CD4-positive, alpha-beta T cell treated with Interleukin-17A for 1 hour (primary cell): ENCODE data around the gene TRO.

Experiments
- DNase-seq: peaks from one replicate; pipeline ENCODE4 v3.0.0-alpha.2; 2020

The TRO gene

DNA sequence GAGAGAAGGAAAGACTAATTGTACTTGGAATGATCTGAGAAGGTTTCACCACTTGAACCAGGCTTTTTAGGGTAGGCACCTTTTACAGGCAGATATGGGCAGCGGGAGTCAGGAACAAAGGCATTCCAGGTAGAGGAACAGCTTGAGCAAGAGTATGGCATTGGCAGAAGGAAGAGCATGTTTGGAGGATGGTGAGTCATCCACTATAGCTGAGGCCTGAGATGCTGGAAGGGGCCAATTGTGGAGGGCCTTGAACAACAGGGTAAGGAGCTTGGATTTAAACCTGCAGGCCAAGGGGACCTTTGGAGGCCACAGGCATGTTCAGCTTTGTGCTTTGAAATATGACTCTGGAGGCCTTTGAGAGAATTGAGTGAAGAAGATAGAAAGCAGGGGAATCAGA is 41.1 kb downstream of the TRO start:
- DNase-seq = no peak

DNA sequence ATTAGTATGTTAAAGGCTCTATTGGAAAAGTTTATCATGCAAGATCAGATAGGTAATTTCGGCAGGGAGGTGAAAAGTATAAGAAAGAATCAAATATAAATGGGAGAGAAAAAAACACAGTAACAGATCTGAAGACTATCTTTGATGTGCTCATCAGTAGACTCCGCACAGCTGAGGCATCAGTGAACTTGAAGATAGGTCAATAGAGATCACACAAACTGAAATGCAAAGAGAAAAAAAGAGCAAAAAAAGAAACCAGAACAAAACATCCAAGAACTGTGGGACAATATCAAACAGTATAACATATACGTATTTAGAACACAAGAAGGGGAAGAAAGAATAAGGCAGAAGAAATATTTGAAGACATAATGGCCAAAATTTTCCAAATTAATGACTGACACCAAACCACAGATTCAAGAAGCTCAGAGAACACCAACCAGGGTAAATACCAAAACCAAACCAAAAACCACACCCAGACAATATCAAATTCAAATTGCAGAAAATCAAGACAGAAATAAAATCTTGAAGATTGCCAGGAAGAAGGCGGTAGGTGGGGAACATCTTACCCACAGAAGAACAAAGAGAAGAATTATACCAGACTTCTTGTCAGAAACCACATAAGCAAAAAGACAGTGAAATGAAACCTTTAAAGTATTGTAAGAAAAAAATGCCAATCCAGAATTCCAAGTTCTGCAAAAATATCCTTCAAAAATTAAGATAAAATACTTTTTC is 44.3 kb downstream of the TRO start:
- DNase-seq = no peak

DNA sequence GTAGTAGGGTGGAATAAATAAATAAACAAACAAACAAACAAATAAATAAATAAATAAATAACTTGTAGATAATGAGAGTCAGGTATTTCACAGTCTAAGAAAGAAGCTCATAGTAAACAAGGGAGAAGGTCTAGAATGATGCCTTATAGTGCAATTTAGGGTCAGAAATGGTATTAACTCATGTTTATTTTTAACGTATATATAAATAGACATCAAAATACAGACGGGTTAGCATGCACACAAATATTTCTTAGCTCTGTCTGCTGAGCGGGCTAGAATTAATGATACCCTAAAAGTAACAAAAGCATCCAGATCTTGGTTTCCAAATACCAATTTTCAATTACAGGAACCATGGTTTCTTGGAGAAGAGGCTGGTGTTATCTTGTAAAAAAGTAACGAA is 56.8 kb downstream of the TRO start:
- no peak for DNase-seq

DNA sequence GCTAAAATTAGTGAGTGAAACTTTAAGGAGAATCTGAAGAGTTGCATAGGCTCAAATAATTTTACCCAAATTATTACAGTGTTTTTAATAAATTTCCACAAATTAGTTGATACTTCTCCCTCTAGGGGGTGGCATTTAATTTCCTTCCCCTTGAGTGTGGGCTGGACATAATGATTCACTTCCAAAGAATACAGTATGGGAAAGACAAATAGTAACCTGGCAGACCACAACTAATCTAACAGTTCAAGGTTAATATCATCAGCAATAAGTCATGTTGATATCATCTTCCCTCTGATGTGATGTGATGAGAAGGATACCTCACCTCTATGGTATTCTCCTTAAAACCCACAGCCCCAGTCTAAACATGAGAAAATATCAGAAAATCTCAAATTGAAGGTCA is 57.8 kb downstream of the TRO start:
- no peak for DNase-seq

DNA sequence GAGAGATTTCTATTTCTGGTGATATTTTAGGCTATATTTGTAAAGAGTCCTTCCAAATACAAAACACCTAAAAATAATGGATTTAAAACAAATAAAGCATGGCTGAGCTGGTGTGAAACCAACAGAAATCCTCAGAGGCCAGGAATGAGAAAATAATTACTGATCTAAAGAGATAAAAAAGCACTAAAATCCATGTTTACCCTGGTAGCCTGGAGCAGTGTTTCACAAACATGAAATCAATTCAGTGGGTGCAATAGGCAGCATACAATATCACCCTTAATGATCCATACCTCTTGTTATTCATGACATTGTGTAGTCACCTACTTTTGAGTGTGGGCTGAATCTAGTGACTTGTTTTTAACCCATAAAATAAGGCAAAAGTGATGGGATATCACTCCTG is 58.8 kb downstream of the TRO start:
- no peak for DNase-seq

DNA sequence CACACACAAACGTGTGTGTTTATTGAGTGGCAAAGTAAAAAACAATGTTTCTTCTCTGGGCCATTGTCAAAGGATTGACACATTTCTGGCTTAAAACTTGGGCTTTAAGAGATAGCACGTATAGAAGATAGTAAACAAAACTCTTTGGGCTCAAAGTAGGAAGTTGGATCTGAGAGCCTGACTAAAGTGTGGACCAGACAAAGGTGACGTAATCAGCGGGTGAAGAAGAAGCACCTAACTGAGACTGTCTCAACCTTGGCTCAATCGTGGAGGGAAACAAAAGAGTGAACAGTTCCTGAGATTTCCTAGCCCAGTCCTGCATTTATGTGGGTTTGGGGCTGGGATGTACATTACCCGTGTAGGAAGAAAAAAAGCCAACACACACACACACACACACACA is 59.7 kb downstream of the TRO start:
- no peak for DNase-seq
